ENCODE results near the gene NKPD1.

GRCh38 chr19:45173816-45174215, 13.0 kb upstream of the NKPD1 start:
- TF ChIP-seq CTCF (IDR thresholded peaks at IDR 0.05), result no peak
- no peak for TF ChIP-seq POLR2A (IDR thresholded peaks at IDR 0.05)
- no peak for TF ChIP-seq EP300 (IDR thresholded peaks at IDR 0.05)
